HG02885 (cell line): Measurements from ENCODE around the gene STK11.

Experiments used
- ATAC-seq: cut with Tn5 transposase; IDR thresholded peaks from one replicate; pipeline ENCODE4 v1.9.1; 2021; ENCODE audit warnings: mild to moderate bottlenecking; ENCODE audit not compliant: unreplicated experiment, poor library complexity

Gene STK11

GRCh38 chr19:1205114-1206099, at the start of gene STK11:
Gene STK11, plus strand, starts transcription at chr19:1205778. Its CDS starts 1,136 bp downstream, at chr19:1206914.
- ATAC-seq, result peak; percentile 88

GRCh38 chr19:1156305-1156801, 49.2 kb upstream of the STK11 start:
- ATAC-seq, result no peak

- no peak for ATAC-seq
These were observed 48.6 kb upstream of the STK11 start for GRCh38 chr19:1156830-1157615.

GRCh38 chr19:1157931-1158884, 47.4 kb upstream of the STK11 start:
- ATAC-seq, result no peak

- ATAC-seq, result no peak
These were observed 46.6 kb upstream of the STK11 start for GRCh38 chr19:1158885-1159448.

GRCh38 chr19:1159864-1160595, 45.5 kb upstream of the STK11 start:
- no peak for ATAC-seq

- no peak for ATAC-seq
These were observed 43.9 kb upstream of the STK11 start for GRCh38 chr19:1161716-1162115.

- ATAC-seq, result no peak
These were observed 42.9 kb upstream of the STK11 start for GRCh38 chr19:1162404-1163282.

- ATAC-seq, result no peak
These were observed 42.2 kb upstream of the STK11 start for GRCh38 chr19:1163283-1163933.

- no peak for ATAC-seq
These were observed 41.5 kb upstream of the STK11 start for GRCh38 chr19:1163934-1164683.

- ATAC-seq, result no peak
These were observed 40.7 kb upstream of the STK11 start for GRCh38 chr19:1164684-1165531.

GRCh38 chr19:1166872-1167573, 38.6 kb upstream of the STK11 start:
- ATAC-seq, result no peak

GRCh38 chr19:1167687-1168571, 37.6 kb upstream of the STK11 start:
- no peak for ATAC-seq
